ENCODE measurements around the gene CFAP77.

The CFAP77 gene

DNA sequence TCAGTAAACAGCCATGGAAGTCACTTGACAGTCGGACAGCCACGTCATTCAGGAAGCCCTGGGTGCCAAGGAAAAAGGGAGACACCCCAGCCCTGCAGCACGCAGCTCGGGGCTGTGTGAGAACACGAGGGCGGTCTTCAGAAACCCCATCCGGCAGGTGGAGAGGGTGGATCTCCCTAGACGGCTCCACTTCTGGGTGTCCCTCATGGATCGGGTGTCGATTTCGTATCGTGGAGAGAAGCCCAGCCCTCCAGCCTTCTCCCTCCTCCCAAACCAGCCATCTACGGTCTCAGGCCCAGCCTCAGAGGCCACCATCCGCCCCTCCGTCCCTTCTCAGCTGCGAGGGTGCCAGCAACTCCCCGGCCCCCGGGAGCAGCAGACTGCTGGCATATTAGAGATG, 106.9 kb downstream of the CFAP77 start (continued):
- no peak for TF ChIP-seq ZNF518A (tag by site-specific recombination; conservative IDR thresholded peaks at IDR 0.05; ENCODE audit: low read depth)
- no peak for TF ChIP-seq ZNF580 (tag by site-specific recombination; IDR thresholded peaks at IDR 0.05)
- no peak for TF ChIP-seq ZSCAN30 (tag by site-specific recombination; IDR thresholded peaks at IDR 0.05)
- no peak for TF ChIP-seq ZNF558 (tag by site-specific recombination; IDR thresholded peaks at IDR 0.05)

GRCh38 chr9:132517815-132518550, 108.0 kb downstream of the CFAP77 start:
- Histone ChIP-seq H3K27ac (ENCODE audit: extremely low read depth, low read depth, low read length) (no peak overlapping the region), H3K36me3 (ENCODE audit: control insufficient read depth in 2 of 2, insufficient read depth in 1 of 2, low read length in 2 of 2) (no peaks in the 10 kb centered on the region), H3K4me1 (ENCODE audit: control insufficient read depth, insufficient read depth, low read length) (no peaks in the 10 kb centered on the region), H3K4me3 (ENCODE audit: low read depth, low read length) (no peak overlapping the region), H3K9me3 (ENCODE audit: control insufficient read depth, insufficient read depth, low read depth, low read length) (no peaks in the 10 kb centered on the region)
- CTCF ChIA-PET: interaction anchor here (0.8 to 2.8 kb wide), 5 partner anchors 10 to 384 kb away, joined by 3 to 11 read pairs (median 4); no protein-coding TSS in a partner anchor
- POLR2A ChIA-PET: no interaction called here
- no peak for TF ChIP-seq KLF16 (tag by site-specific recombination; IDR thresholded peaks at IDR 0.05)
- TF ChIP-seq ZNF658 (tag by site-specific recombination; IDR thresholded peaks at IDR 0.05): no peak
- no peak for TF ChIP-seq ZNF426 (tag by site-specific recombination; IDR thresholded peaks at IDR 0.05)
- TF ChIP-seq, protein P1, sequence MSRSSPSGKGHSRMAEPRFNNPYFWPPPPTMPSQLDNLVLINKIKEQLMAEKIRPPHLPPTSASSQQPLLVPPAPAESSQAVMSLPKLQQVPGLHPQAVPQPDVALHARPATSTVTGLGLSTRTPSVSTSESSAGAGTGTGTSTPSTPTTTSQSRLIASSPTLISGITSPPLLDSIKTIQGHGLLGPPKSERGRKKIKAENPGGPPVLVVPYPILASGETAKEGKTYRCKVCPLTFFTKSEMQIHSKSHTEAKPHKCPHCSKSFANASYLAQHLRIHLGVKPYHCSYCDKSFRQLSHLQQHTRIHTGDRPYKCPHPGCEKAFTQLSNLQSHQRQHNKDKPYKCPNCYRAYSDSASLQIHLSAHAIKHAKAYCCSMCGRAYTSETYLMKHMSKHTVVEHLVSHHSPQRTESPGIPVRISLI (tag by site-specific recombination; IDR thresholded peaks at IDR 0.05): no peak
- TF ChIP-seq ZNF239 (tag by site-specific recombination; IDR thresholded peaks at IDR 0.05): no peak
- TF ChIP-seq ZNF830 (tag by site-specific recombination; IDR thresholded peaks at IDR 0.05; ENCODE audit: low read depth): no peak
- TF ChIP-seq SCRT1 (tag by site-specific recombination; IDR thresholded peaks at IDR 0.05; ENCODE audit: borderline replicate concordance): no peak
- no peak for TF ChIP-seq ZNF26 (tag by site-specific recombination; IDR thresholded peaks at IDR 0.05)
- TF ChIP-seq ZNF48 (tag by site-specific recombination; IDR thresholded peaks at IDR 0.05): no peak
- TF ChIP-seq ZNF354C (tag by site-specific recombination; IDR thresholded peaks at IDR 0.05; ENCODE audit: borderline replicate concordance, low read depth): no peak
- no peak for TF ChIP-seq ZNF488 (tag by site-specific recombination; IDR thresholded peaks at IDR 0.05)
- no peak for TF ChIP-seq ZNF692 (tag by site-specific recombination; IDR thresholded peaks at IDR 0.05)
- no peak for TF ChIP-seq ZBTB7A (tag by site-specific recombination; IDR thresholded peaks at IDR 0.05; ENCODE audit: low read depth)
